HG03095 (cell line): ENCODE data around the gene AMY2B.
"Not testable (repeated sequence)": the region's sequence is repeated elsewhere in the genome, so short reads cannot be mapped to it uniquely, and the experiment has no call there.

ENCODE experiments used
- ATAC-seq: cut with Tn5 transposase; IDR thresholded peaks from one replicate; pipeline ENCODE4 v1.9.1; 2021; ENCODE audit warnings: moderate library complexity; ENCODE audit not compliant: unreplicated experiment

Gene AMY2B

DNA sequence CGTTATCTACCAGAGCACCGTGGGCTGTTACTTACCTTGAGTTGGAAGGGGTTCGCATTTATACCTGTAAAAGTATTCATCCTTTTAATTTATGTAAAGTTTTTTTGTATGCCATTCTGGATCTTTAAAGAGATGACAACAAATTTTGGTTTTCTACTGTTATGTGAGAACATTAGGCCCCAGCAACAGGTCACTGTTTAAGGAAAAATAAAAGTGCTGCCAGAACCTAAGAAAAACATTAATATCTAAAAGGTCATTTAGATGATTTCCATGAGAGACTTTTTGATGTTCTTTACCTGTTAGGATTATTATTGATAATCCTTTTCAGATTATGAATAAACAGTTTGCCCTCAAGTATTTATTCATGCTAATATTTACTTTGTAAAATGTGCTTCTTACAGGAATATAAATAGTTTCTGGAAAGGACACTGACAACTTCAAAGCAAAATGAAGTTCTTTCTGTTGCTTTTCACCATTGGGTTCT, 45.6 kb downstream of the AMY2B start, which contains the start of gene AMY2A:
Gene AMY2A (plus strand): TSS at position 434 of the 484 bp plus-strand sequence. CDS start 14 bp downstream, at position 448.
- not testable (repeated sequence) for ATAC-seq

DNA sequence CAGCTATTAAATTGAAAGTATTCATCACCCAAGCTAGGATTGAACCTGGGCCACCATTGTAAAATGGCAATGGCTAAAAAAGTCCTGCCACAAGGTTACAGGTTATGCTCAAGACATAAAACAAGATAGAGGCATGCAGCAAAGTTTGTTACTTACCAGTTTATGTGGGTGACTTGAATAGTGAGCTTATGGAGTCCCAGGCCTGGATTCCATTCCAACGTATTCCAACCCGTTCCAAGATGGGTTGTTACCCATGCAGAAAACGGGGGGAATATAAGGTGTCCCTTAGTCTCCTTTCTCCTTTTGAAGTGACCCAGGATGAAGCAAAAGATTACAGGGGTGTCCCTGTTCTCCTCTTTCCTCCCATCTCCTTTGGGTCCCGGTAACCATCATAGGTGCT, 56.0 kb downstream of the AMY2B start:
- not testable (repeated sequence) for ATAC-seq
